Testis (tissue), 2 donors: ENCODE measurements around the gene TUBGCP5.

Experiments used
- POLR2A ChIP-seq: fragments of 450-650 bp; IDR thresholded peaks from one replicate; pipeline ENCODE4 v1.6.1; 2017; ENCODE audit warnings: antibody characterized with exemption, mild to moderate bottlenecking, moderate library complexity
- TF ChIP-seq, protein P1 (sequence below), 3 experiments: fragments of 450-650 bp in 2 of 3; fragments of 200-600 bp in 1 of 3; sonication (generic) in 1 of 3; IDR thresholded peaks; one replicate each; pipeline ENCODE4 v1.5.1; 2016 to 2019; ENCODE audit warnings: antibody characterized with exemption in 3 of 3, mild to moderate bottlenecking in 2 of 3, moderate library complexity in 1 of 3

- TF ChIP-seq, protein P1, sequence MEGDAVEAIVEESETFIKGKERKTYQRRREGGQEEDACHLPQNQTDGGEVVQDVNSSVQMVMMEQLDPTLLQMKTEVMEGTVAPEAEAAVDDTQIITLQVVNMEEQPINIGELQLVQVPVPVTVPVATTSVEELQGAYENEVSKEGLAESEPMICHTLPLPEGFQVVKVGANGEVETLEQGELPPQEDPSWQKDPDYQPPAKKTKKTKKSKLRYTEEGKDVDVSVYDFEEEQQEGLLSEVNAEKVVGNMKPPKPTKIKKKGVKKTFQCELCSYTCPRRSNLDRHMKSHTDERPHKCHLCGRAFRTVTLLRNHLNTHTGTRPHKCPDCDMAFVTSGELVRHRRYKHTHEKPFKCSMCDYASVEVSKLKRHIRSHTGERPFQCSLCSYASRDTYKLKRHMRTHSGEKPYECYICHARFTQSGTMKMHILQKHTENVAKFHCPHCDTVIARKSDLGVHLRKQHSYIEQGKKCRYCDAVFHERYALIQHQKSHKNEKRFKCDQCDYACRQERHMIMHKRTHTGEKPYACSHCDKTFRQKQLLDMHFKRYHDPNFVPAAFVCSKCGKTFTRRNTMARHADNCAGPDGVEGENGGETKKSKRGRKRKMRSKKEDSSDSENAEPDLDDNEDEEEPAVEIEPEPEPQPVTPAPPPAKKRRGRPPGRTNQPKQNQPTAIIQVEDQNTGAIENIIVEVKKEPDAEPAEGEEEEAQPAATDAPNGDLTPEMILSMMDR (IDR thresholded peaks at IDR 0.05): no peak
- no peak for TF ChIP-seq POLR2A
Observed at GRCh38 chr15:22960556-22960955, 78.8 kb downstream of the TUBGCP5 start.
